ENCODE measurements around the gene HHEX.

The HHEX gene

DNA sequence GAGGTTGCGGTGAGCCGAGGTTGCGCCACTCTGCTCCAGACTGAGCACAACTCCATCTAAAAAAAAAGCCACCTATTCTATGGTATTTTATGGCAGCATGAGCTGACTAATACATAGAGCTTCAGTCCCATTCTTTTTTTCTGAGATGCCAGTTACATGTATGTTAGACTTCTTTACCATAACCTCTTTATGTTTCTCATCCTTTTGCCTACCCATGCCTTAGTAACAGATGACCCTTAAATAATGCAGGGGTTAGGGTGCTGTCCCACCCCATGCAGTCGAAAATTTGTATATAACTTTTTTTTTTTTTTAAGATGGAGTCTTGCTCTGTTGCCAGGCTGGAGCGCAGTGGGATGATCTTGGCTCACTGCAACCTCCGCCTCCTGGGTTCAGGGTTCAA lies 22.7 kb upstream of the HHEX start:
- Histone ChIP-seq H2AFZ (ENCODE audit: low read length) (no peak overlapping the region), H3K4me1 (ENCODE audit: low read length) (no peaks in the 10 kb centered on the region), H3K9me3 (replicated peaks; ENCODE audit: insufficient read depth, low read length) (no peaks in the 10 kb centered on the region), H3K36me3 (replicated peaks; ENCODE audit: insufficient read depth, low read length) (no peaks in the 10 kb centered on the region), H3K9ac (ENCODE audit: low read length) (no peak overlapping the region), H3K79me2 (ENCODE audit: low read length) (no peaks in the 10 kb centered on the region), H3K9me2 (replicated peaks; ENCODE audit: insufficient read depth, low read length) (no peaks in the 10 kb centered on the region), H3K27ac (ENCODE audit: low read length) (no peak overlapping the region), H3F3A (ENCODE audit: insufficient read depth, low read length) (no peaks in the 10 kb centered on the region), H3K4me3 (ENCODE audit: low read length) (no peak overlapping the region), H4K20me1 (ENCODE audit: insufficient read depth, low read length) (no peaks in the 10 kb centered on the region), H3K4me2 (ENCODE audit: low read depth, low read length) (no peak overlapping the region), H3K27me3 (replicated peaks; ENCODE audit: insufficient read depth, low read length) (no peaks in the 10 kb centered on the region)
- TF ChIP-seq, protein P1, sequence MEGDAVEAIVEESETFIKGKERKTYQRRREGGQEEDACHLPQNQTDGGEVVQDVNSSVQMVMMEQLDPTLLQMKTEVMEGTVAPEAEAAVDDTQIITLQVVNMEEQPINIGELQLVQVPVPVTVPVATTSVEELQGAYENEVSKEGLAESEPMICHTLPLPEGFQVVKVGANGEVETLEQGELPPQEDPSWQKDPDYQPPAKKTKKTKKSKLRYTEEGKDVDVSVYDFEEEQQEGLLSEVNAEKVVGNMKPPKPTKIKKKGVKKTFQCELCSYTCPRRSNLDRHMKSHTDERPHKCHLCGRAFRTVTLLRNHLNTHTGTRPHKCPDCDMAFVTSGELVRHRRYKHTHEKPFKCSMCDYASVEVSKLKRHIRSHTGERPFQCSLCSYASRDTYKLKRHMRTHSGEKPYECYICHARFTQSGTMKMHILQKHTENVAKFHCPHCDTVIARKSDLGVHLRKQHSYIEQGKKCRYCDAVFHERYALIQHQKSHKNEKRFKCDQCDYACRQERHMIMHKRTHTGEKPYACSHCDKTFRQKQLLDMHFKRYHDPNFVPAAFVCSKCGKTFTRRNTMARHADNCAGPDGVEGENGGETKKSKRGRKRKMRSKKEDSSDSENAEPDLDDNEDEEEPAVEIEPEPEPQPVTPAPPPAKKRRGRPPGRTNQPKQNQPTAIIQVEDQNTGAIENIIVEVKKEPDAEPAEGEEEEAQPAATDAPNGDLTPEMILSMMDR (IDR thresholded peaks at IDR 0.05; ENCODE audit: low read length), result no peak
- no peak for TF ChIP-seq EZH2 (optimal IDR thresholded peaks at IDR 0.05; ENCODE audit: low read depth, low read length)
- no peak for DNase-seq

GRCh38 chr10:92677708-92678107 lies 12.0 kb upstream of the HHEX start:
- Histone ChIP-seq H3F3A (ENCODE audit: insufficient read depth, low read length) (no peaks in the 10 kb centered on the region), H3K9ac (ENCODE audit: low read length) (no peak overlapping the region), H3K27ac (ENCODE audit: low read length) (no peak overlapping the region), H3K27me3 (replicated peaks; ENCODE audit: insufficient read depth, low read length) (no peaks in the 10 kb centered on the region), H3K4me3 (ENCODE audit: low read length) (no peak overlapping the region), H4K20me1 (ENCODE audit: insufficient read depth, low read length) (no peaks in the 10 kb centered on the region), H3K36me3 (replicated peaks; ENCODE audit: insufficient read depth, low read length) (no peaks in the 10 kb centered on the region), H2AFZ (ENCODE audit: low read length) (no peak overlapping the region), H3K9me2 (replicated peaks; ENCODE audit: insufficient read depth, low read length) (no peaks in the 10 kb centered on the region), H3K9me3 (replicated peaks; ENCODE audit: insufficient read depth, low read length) (no peaks in the 10 kb centered on the region), H3K4me2 (ENCODE audit: low read depth, low read length) (no peak overlapping the region), H3K4me1 (ENCODE audit: low read length) (no peaks in the 10 kb centered on the region), H3K79me2 (ENCODE audit: low read length) (no peaks in the 10 kb centered on the region)
- DNase-seq, result no peak
- TF ChIP-seq, protein P1 (IDR thresholded peaks at IDR 0.05; ENCODE audit: low read length), result no peak
- TF ChIP-seq EZH2 (optimal IDR thresholded peaks at IDR 0.05; ENCODE audit: low read depth, low read length) (no peak), EZH2phosphoT487 (IDR thresholded peaks at IDR 0.05; ENCODE audit: low read length) (no peak)

DNA sequence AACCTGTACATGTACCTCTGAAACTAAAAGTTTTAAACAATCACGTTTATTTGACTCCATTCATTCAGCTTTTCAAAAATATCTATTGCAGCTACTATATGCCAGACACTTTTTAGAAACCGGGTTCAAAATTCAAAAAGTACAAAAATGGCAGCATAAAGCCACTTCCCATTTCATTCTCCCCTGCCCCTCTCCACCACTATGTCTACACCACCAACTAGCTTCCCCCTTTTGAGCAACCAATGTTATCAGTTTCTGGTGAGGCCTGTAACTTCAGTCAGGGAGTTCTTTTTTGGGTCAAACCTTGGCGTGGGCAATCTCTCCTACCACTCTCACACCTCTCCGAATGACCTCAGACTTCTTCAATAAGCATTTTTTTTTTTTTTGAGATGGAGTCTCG lies 11.5 kb upstream of the HHEX start:
- no peaks in the 10 kb centered on the region for H3K79me2 ChIP-seq (ENCODE audit: low read length)
- no peaks in the 10 kb centered on the region for H3K4me1 ChIP-seq (ENCODE audit: low read length)
- H3K27me3 ChIP-seq (replicated peaks; ENCODE audit: insufficient read depth, low read length), result no peaks in the 10 kb centered on the region
- H3F3A ChIP-seq (ENCODE audit: insufficient read depth, low read length), result no peaks in the 10 kb centered on the region
- no peaks in the 10 kb centered on the region for H3K9me2 ChIP-seq (replicated peaks; ENCODE audit: insufficient read depth, low read length)
- TF ChIP-seq, protein P1 (IDR thresholded peaks at IDR 0.05; ENCODE audit: low read length), result no peak
- TF ChIP-seq EZH2phosphoT487 (IDR thresholded peaks at IDR 0.05; ENCODE audit: low read length) (no peak), EZH2 (optimal IDR thresholded peaks at IDR 0.05; ENCODE audit: low read depth, low read length) (no peak)
- no peaks in the 10 kb centered on the region for H4K20me1 ChIP-seq (ENCODE audit: insufficient read depth, low read length)
- no peak overlapping the region for H3K9ac ChIP-seq (ENCODE audit: low read length)
- no peak overlapping the region for H2AFZ ChIP-seq (ENCODE audit: low read length)
- no peak overlapping the region for H3K27ac ChIP-seq (ENCODE audit: low read length)
- H3K4me3 ChIP-seq (ENCODE audit: low read length), result no peak overlapping the region
- H3K9me3 ChIP-seq (replicated peaks; ENCODE audit: insufficient read depth, low read length), result no peaks in the 10 kb centered on the region
- no peaks in the 10 kb centered on the region for H3K36me3 ChIP-seq (replicated peaks; ENCODE audit: insufficient read depth, low read length)
- DNase-seq, result no peak
- no peak overlapping the region for H3K4me2 ChIP-seq (ENCODE audit: low read depth, low read length)

All from MM.1S (cell line).